Lung microvascular endothelial cell (primary cell): ENCODE measurements around the gene KIAA1217. TPM values are rescaled to one million over a fixed set of nuclear protein-coding genes. Genes with fewer than 3 reads are reported as not detected.
A peak's percentile ranks its signal among the peaks of the same experiment; 100 is the strongest.

Experiments used
- DNase-seq, 2 donors: peaks; one replicate each; pipeline versions ENCODE4 v3.0.0 to v3.0.0-alpha.2; 2010; ENCODE audit warnings: low read depth in 2 of 2
- total RNA-seq: library from RNA; depleted of rRNA; stranded (reverse); fragments of >200 nt; gene quantifications from 2 replicates; pipeline ENCODE4 v1.2.1, GENCODE V29; 2014

The KIAA1217 gene
- total RNA-seq, 1 donor from 2014 or later: 2.8 TPM

DNA sequence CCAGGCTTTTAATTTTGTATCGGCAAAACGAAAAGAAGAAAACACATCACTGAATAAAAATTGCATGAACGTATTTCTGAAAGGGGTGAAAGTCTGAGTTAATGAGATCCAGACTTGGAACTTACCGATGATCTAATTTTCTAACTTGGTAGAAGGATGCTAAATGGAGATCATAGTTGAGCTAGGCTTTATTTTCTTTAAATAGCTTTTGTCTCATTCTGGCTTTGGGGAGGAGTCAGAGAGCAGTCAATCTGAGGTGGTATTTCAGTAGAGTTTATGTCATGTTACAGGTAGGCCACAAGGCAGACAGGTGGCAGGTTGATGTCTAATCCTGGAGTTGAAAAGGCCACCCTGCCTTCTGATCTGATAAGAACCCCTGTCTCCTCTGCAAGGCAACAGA, 161.9 kb downstream of the KIAA1217 start:
- no peak for DNase-seq

DNA sequence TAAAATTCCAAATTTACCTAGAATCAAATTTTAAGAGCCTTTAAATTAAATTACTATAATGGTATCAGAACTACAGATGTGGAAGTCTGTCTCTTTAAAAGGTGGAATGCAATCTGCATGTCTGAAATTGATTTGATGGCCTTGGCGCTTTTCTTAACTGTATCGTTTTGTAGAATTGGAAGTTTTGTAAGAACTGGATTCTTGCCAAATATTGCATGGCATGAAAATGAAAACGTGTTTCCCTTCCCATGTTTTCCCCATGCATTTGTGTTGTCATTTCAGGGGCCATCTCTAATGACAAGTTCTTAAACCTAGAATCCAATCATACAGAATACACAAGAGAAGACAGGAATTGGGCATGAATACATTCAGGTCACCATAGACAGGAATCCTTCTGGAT, 162.5 kb downstream of the KIAA1217 start:
- DNase-seq: no peak

DNA sequence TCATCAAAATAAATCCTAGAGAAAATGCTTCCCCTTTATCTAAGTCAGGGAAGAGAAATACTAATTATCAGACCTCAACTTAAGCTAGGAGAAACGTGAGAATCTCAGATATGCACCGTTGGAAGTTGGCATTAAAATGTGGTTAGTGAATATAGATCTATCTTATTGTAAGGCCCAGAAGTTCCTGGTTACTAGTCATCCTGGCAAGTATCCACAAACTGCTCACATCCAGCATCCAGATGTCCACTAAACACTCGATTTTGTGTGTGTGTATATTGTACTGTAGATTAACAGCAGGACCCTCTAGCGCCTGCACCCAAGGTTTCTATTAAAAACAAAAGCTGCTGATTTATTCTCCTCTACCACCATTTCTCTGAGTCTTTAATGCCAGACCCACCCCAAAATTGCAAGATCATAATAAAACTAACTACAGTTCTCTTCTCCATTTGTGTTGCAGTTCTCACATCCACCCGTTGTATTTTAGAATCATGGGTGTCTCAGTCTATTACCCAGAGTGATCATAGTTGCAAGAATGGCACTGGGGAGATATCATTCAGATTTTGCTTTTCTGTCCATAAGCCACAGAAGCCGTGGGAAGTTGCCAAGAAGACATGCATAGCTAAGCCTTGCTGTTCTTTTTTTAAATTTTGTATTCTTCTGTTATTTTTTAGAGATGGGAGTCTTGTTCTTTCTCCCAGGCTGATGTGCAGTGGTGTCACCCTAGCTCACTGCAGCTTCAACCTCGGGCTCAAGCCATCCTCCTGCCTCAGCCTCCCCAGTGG, 165.4 kb downstream of the KIAA1217 start:
- no peak for DNase-seq

DNA sequence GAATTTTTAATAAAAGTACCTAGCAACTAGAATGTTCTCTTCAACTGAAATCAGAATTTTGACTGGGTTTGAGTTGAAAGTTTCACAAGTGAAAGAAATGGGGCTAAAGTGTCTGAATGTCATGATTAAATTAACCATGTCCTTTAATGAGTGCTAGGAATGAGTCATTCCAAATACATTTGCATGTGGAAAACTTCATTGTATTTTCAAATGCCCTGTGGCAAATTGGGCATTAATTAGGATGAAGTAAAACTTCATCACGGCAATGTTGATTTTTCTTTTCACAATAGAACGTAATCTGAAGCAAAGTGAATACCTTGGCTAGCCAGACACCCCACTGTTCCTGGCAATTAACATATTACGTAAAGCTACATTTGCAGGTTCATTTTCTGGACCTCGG, 166.6 kb downstream of the KIAA1217 start:
- DNase-seq: no peak

DNA sequence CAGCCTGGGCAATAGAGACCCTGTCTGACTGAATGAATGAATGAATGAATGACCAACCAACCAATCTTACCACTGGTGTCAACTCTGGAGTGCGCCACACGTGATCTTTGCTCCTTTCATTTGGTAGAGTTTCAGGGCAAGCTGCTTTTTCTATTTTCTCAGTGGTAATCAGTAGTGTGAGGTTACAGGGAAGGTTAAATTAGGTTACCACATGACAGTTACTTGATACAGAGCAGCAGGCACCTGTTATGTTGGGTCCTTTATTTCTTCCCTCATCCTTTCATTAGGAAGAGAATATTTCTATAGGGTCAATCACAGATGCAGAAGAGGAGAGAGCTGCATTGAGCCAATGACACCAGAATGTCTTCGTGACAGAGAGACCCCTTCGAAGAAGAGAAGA, 167.8 kb downstream of the KIAA1217 start:
- no peak for DNase-seq

DNA sequence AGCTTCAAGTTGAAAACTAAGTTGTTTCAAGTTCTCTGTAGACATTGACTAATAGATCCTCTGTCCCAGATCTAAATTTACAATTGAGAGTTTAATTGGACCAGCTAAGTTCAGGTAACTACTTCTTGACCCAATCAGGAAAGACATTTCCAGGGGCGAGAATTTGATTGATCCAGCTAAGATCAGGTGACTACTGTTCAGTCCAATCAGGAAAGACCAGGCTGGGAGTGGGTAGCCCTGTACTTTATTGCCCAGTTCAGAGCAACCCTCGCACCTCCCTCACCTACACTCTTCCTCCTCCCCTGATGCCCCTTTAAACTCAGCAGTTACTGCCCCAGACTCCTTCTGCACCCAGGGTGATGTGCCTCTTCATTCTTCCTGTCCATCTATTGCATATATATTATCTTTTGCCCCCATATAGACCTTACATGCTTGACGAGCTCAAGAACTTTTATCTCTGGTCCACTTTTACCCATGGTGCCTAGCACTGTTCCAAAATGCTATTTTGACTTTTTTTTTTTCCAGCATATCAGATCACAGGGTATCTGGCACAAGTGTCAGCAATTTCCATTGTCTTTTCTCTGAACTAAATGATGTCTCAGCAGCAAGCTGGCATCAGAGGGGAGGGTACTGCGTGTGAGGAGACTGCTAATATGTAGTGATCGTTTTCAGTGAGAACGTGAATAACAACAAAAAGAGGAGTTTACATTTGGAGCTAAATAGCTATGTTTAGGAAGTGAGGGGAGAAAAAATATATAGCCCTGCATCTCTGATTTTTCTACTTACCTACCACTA, 169.4 kb downstream of the KIAA1217 start:
- DNase-seq: no peak

DNA sequence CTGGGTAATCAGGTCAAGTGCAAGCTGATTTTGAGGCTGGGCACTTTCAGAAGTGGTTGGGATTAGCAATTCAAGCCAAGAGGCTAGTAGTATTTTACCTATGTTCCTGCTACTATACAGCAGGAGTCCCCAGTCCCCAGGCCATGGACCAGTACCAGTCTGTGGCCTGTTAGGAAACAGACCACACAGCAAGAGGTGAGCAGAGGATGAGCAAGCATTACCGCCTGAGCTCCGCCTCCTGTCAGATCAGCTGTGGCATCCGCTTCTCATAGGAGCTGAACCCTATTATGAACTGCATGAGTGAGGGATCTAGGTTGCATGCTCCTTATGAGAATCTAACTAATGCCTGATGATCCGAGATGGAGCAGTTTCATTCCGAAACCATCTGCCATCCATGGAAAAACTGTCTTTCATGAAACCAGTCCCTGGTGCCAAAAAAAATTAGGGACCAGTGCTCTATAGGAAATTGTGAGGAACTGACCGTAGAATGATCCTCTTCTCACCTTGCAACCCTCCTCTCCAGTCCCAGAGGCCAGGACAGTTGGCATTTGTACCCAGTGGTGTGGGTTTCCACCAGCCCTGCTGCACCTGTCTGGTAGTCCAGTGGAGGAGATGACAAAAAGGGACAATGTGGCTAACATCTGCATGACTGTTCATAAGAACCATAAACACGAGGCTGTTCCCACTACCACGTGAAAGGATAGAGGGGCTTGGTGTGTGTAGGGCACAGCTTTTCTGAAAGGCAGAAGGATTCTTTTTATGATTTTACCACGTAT, 172.5 kb downstream of the KIAA1217 start:
- no peak for DNase-seq

DNA sequence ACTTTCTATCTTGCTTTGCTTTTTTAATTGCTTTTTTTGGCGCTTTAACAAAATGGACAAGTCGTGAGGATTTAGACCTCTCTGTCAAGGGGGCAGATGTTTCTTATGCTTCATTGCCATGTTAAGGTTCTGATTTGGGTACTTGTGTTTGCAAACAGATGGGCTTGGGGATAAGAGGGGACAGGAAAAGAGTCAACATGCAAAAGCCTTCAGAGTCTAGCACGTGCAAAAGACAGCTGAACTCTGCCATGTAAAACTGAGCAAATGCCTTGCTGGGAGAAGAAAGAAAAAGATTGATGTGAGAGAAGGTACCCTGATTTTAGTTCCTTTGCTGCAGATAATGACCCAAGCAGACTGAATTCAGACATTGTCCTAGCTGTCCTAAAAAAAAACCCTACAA, 173.1 kb downstream of the KIAA1217 start:
- no peak for DNase-seq

DNA sequence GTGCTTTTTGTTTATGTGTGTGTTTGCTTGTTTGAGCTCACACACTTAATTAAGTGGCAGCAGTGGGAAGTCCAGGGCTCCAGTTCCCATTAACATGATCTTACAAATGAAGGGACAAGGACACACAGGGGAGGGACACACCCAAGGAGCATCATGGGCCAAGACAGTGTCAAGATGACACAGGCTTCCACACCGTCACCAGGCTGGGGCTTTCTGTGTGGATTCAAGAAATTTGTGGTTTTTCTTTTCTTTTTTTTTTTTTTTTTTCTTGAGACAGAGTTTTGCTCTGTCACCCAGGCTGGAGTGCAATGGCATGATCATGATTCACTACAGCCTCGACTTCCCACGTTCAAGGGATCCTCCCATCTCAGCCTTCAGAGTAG, 173.6 kb downstream of the KIAA1217 start:
- no peak for DNase-seq

DNA sequence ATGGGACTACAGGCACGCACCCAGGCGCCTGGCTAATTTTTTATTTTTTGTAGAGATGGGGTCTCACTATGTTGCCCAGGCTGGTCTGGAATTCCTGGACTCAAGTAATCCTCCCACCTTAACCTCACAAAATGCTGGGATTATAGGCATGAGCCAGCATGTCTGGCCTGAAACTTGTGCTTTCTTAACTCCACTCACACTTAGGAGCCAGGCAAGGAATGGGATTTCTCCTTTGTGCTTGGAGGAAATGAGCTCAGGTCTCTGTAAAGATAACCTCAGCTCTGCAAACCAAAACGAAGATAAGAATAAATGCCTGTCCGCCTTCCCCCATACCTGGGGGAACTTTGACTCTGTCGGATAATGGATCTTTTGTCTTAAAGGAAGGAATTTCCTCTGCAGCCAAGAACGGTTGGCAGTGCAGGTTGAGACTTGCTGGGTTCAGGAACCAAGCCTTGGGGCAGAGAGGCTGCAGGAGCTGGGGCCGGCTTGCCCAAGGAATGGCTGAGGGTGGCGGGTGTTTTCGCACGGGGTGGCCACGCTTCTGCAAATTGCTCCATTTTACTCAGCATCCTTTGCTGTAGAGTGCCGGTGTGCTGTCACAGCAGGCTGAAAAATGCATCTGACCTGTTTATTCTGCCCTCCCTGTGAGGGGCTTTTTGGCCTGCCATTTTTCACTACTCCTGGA, 174.2 kb downstream of the KIAA1217 start:
- DNase-seq: peak in 1 of 2 donors; percentile 3

DNA sequence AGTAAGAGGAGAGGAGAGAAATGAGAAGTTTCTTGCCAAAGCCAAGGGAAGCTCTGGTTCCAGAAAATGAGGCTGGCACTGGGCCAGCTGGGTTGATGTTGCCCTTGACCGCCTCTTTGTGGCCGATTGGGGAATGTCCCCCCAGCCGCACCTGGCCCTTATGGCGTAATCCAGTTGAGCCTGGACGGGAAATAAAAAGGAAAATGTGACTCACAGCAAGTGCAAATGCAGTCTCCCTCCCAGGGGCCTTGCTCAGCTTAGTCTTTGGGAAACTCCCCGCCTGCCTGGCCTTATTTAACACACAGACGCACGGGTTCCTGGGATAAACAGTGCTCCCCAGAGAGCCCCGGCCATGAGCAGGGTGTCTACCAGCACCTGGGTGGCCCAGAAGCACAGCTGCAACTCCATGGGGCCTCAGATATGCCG, 174.8 kb downstream of the KIAA1217 start:
- DNase-seq: peak; percentile 90 to 97

DNA sequence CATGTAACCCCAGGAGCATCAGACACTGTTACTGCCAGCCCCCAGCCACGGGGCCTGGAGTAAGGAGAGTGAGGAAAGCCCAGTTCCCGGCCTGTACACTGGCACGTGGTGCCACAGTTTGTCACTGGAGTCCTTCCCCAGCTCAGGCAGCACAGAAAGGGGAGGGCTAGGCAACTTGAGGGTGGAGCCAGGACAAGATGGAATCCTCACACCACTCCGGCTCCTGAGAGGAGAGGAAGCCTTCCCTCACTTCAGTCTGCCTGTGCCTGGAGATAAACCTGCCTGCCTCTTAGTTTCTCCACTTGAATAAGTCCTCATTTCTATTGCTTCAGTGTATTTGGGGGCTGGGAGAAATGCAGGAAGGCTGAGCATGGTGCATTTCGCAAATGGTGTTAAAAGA, 176.0 kb downstream of the KIAA1217 start:
- no peak for DNase-seq

DNA sequence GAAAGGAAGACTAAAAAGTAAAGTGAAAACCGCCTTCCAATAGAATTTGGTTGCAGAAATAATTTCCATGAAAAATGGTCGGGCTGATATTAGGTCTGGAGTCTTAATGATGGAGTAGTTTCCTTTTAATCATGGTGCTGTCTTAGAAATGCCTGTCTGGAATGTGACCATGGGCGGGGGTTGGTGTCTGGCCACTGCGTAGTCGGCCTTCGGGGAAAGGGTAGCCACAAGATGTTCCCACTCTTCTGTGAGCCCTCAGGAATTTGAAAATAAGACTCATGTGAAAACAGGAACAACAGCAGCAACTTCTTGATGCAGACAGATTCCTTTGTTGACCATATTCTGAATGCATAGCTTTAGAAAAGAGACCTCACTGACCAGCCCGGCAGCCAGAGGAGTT, 176.8 kb downstream of the KIAA1217 start:
- no peak for DNase-seq

DNA sequence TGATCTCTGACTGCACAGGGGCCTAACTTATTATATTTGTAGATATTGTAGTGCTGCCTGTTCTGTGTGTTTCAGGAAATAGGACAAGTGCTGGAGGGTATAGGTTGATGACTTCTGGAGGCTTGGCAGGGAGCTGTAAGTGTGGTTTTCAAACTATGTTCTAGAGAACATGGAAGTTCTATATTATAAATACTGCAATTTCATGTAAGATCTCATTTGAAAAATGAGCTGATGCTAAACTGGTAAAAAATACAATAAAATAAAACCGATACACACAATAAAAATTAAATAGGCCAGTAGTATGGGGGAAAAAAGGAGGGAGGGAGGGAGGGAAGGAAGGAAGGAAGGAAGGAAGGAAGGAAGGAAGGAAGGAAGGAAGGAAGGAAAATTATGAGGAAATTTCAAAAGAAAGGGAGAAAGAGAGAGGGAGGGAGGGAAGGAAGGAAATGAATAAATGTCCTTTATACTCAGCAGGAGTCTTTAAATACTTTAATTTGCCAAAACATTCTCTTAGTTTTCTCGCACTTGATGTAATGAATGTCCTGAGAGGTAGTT, 181.3 kb downstream of the KIAA1217 start:
- DNase-seq: no peak

DNA sequence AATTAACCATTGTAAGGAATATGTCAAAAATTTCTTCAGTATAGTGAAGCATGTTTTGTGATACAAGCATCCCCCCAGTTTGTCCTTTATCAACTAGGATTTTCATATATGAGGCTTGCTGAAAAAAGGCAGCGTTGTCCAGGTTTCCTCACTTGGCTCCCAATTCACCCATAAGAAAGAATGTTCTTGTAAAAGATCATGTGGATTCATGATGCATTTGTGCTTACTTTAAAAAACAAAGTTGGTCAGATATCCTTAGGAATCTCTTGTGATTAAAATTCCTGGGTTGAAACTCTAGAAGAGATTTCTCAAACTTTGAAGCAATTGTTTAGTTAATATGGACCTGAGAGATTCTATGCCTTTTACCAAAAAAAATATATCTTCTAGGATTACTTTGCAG, 181.8 kb downstream of the KIAA1217 start:
- no peak for DNase-seq

DNA sequence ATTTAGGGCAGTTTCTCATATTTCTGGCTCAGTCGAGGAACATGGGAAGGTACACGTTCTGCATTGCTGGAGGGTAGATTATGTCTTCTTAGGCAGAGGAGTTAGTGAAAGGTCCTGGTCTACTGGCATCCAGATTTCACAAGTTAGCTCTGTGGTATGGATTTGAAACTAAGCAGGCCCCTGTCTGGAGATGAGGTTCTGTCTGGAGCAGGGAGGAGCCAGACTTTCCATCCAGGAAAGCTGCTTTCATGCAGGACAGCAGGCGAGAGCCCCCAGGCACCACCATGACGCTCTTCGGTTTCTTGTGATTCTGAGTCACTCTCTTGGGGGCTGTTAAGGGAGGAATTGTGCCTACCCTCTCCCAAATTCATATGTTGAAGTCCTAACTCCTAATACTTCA, 184.3 kb downstream of the KIAA1217 start:
- DNase-seq: no peak

DNA sequence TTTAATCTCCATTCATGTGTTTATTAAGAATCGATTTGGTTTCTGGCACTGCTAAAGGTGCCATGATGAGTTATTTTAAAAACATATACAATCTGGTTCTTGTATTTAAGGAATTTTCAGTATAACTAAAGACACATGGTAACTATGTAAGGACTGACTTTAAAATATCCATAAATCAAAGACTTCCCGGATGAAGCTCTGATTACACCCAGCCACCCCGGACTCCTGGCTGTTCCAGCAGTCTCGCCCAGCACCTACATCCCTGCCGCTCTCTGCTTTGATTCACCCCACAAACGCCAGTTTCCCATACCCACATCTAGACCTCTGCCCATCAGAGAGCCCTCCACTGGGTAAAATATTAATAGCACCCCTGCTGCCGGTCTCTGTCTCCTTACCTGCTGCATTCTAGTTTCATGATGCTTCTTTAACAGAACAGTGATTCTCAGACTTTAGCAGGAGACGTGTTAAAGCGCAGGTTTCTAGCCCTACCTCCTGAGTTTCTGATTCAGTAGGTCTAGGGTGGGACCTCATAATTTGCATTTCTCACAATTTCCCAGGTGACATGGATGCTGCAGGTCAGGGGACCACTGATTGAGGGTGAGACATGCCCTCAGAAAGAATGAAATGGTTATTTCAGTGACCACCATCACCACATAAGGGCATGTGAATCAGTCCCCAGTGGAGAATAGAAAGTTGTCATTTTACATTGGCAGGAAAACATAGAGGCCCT, 185.7 kb downstream of the KIAA1217 start:
- DNase-seq: no peak

DNA sequence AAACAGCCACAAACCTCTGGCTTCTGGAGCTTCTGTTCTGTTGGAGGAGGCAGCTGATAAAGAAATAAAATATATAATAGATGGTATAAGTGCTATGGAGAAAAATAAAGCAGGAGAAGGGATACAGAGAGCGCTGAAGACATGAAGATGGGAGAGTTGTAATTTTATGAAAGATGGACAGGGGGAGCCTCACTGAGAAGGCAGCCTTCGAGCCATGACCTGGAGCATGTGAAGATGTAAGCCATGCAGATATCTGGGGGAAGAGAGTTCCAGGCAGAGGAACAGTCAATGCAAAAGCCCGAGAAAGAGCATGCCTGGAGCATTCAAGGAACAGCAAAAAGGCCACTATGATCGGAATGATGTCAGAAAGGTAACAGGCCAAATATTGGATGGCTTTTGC, 187.5 kb downstream of the KIAA1217 start:
- DNase-seq: no peak

DNA sequence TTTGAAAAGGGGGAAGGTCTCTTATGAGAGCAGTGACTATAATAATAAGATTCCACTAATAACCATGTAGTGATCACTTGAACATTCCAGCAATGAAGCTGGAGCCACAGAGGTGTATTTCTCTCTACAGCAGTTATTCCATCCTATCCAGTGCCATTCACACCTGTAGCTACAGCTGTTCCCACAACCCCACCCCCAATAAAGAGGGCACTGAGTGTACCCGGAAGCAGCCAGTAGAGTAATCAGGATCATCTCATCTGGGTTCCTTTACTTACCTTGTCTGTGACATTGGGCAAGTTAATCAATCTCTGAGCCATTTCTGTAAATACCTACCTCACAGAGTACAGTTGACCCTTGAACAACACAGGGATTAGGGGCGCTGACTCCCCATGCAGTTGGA, 188.7 kb downstream of the KIAA1217 start:
- DNase-seq: no peak

DNA sequence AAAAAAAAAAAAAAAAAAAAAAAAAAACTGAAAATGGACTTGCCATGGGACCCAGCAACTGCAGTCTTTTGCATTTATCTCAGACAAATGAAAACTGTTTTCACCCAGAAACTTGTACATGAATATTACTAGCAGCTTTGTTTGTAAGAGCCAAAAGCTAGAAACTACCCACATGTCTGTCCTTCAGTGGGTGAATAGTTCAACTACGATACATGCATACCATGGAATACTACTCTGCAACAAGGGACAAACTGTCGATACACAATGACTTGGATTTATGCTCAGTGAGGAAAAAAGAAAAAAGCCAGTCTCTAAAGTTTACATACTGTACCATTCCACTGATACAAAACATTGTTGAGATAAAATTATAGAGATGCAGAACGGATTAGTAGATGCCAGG, 195.6 kb downstream of the KIAA1217 start:
- no peak for DNase-seq

DNA sequence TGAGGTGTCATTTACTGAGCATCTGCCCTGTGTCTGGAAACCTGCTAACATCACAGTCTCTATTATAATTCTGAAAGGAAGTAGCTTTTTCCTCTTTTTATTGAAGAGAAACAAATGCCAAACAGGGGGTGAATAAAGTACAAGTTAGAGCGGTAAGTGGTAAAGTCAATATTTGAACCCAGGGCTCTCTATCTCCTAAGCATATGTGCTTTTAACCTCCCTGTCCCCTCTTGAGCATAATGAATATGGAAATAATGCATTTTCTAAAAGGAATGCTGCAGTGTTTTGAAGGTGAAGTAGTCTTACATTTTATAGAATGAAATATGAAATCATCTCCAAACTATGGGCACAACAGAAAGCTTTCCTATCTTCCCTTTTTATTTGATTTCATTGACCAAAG, 196.7 kb downstream of the KIAA1217 start:
- DNase-seq: no peak
